ENCODE measurements around the gene FGF9. TPM values are rescaled to one million over a fixed set of nuclear protein-coding genes. Genes with fewer than 3 reads are reported as not detected.

Gene FGF9
- total RNA-seq, 2 experiments from 2014 or later: 0.89 to 0.99 TPM

GRCh38 chr13:21668732-21669275 is 2.1 kb upstream of the FGF9 start:
- no peaks in the 10 kb centered on the region for H3K9me3 Mint-ChIP-seq (ENCODE audit: low read depth)
- peak overlapping the region; percentile 77 for H3K27ac Mint-ChIP-seq
- ATAC-seq (no peak), DNase-seq (no peak)
- CTCF ChIA-PET: interaction anchor here (0.8 to 4.7 kb wide), 4 partner anchors 22 to 69 kb away, joined by 3 to 37 read pairs (median 4); partner anchors contain the start of gene MICU2
- H3K4me3 Mint-ChIP-seq: peak overlapping the region; percentile 79
- H3K27me3 Mint-ChIP-seq: peaks cover 44% of the 10 kb centered on the region
- peaks cover 36% of the 10 kb centered on the region for H3K4me1 Mint-ChIP-seq
- H3K36me3 Mint-ChIP-seq: peaks cover 1% of the 10 kb centered on the region

GRCh38 chr13:21670006-21670882 is 629 bp upstream of the FGF9 start:
- ATAC-seq (peak; percentile 52), DNase-seq (peak; percentile 79)
- H3K9me3 Mint-ChIP-seq (ENCODE audit: low read depth): no peaks in the 10 kb centered on the region
- peak overlapping the region; percentile 79 for H3K4me3 Mint-ChIP-seq
- peak overlapping the region; percentile 76 for H3K27ac Mint-ChIP-seq
- peaks cover 41% of the 10 kb centered on the region for H3K4me1 Mint-ChIP-seq
- H3K36me3 Mint-ChIP-seq: peaks cover 1% of the 10 kb centered on the region
- CTCF ChIA-PET: interaction anchor here (0.6 to 4.7 kb wide), 4 partner anchors 23 to 451 kb away, joined by 3 to 37 read pairs (median 5); partner anchors contain the start of gene MICU2
- peaks cover 40% of the 10 kb centered on the region for H3K27me3 Mint-ChIP-seq

GRCh38 chr13:21671620-21672286 is 880 bp downstream of the FGF9 start:
- peaks cover 54% of the 10 kb centered on the region for H3K27me3 Mint-ChIP-seq
- peak overlapping the region; percentile 79 for H3K4me3 Mint-ChIP-seq
- peak overlapping the region; percentile 32 for H3K27ac Mint-ChIP-seq
- CTCF ChIA-PET: interaction anchor here (4.7 kb wide), 1 partner anchor 34 kb away, joined by 37 read pairs; no protein-coding TSS in a partner anchor
- H3K9me3 Mint-ChIP-seq (ENCODE audit: low read depth): no peaks in the 10 kb centered on the region
- DNase-seq (no peak), ATAC-seq (no peak)
- H3K4me1 Mint-ChIP-seq: peaks cover 41% of the 10 kb centered on the region
- peaks cover 1% of the 10 kb centered on the region for H3K36me3 Mint-ChIP-seq

- ATAC-seq: no peak
- Mint-ChIP-seq H3K36me3 (no peaks in the 10 kb centered on the region), H3K4me1 (peaks cover 41% of the 10 kb centered on the region), H3K9me3 (ENCODE audit: low read depth) (no peaks in the 10 kb centered on the region), H3K4me3 (no peak overlapping the region), H3K27me3 (peaks cover 55% of the 10 kb centered on the region), H3K27ac (no peak overlapping the region)
- DNase-seq: no peak
- CTCF ChIA-PET: interaction anchor here (4.7 kb wide), 1 partner anchor 35 kb away, joined by 37 read pairs; no protein-coding TSS in a partner anchor
Observed at GRCh38 chr13:21672287-21672680, 1.4 kb downstream of the FGF9 start.

- Mint-ChIP-seq H3K27me3 (peaks cover 56% of the 10 kb centered on the region), H3K9me3 (ENCODE audit: low read depth) (no peaks in the 10 kb centered on the region), H3K4me3 (peak overlapping the region; percentile 54), H3K4me1 (peaks cover 40% of the 10 kb centered on the region), H3K27ac (no peak overlapping the region), H3K36me3 (no peaks in the 10 kb centered on the region)
- no peak for ATAC-seq
- no peak for DNase-seq
- CTCF ChIA-PET: interaction anchor here (1.9 to 4.7 kb wide), 2 partner anchors 35 kb away, joined by 11 to 37 read pairs; no protein-coding TSS in a partner anchor
Observed at GRCh38 chr13:21672796-21673538, 2.1 kb downstream of the FGF9 start.

- Mint-ChIP-seq H3K27me3 (peaks cover 53% of the 10 kb centered on the region), H3K27ac (no peak overlapping the region), H3K9me3 (ENCODE audit: low read depth) (no peaks in the 10 kb centered on the region), H3K4me1 (peaks cover 36% of the 10 kb centered on the region), H3K4me3 (peak overlapping the region; percentile 54), H3K36me3 (no peaks in the 10 kb centered on the region)
- DNase-seq (no peak), ATAC-seq (no peak)
- CTCF ChIA-PET: interaction anchor here (1.9 kb wide), 1 partner anchor 35 kb away, joined by 11 read pairs; no protein-coding TSS in a partner anchor
Observed at GRCh38 chr13:21673539-21673788, 2.6 kb downstream of the FGF9 start.

GRCh38 chr13:21673789-21674489 is 3.1 kb downstream of the FGF9 start:
- Mint-ChIP-seq H3K4me1 (peaks cover 32% of the 10 kb centered on the region), H3K27me3 (peaks cover 52% of the 10 kb centered on the region), H3K27ac (peak overlapping the region; percentile 54), H3K4me3 (peak overlapping the region; percentile 74), H3K9me3 (ENCODE audit: low read depth) (no peaks in the 10 kb centered on the region), H3K36me3 (no peaks in the 10 kb centered on the region)
- no peak for ATAC-seq
- DNase-seq: peak; percentile 53
- CTCF ChIA-PET: interaction anchor here (0.6 to 1.9 kb wide), 3 partner anchors 36 to 415 kb away, joined by 3 to 11 read pairs (median 4); no protein-coding TSS in a partner anchor

- ATAC-seq (no peak), DNase-seq (no peak)
- CTCF ChIA-PET: interaction anchor here (0.6 to 1.9 kb wide), 3 partner anchors 37 to 415 kb away, joined by 3 to 11 read pairs (median 4); no protein-coding TSS in a partner anchor
- H3K36me3 Mint-ChIP-seq: no peaks in the 10 kb centered on the region
- H3K27me3 Mint-ChIP-seq: peaks cover 50% of the 10 kb centered on the region
- H3K27ac Mint-ChIP-seq: peak overlapping the region; percentile 59
- no peaks in the 10 kb centered on the region for H3K9me3 Mint-ChIP-seq (ENCODE audit: low read depth)
- peak overlapping the region; percentile 74 for H3K4me3 Mint-ChIP-seq
- peaks cover 28% of the 10 kb centered on the region for H3K4me1 Mint-ChIP-seq
Observed at GRCh38 chr13:21674490-21675009, 3.7 kb downstream of the FGF9 start.

- Mint-ChIP-seq H3K9me3 (ENCODE audit: low read depth) (no peaks in the 10 kb centered on the region), H3K27ac (no peak overlapping the region), H3K36me3 (no peaks in the 10 kb centered on the region), H3K4me1 (peaks cover 27% of the 10 kb centered on the region), H3K4me3 (peak overlapping the region; percentile 74), H3K27me3 (peaks cover 50% of the 10 kb centered on the region)
- CTCF ChIA-PET: interaction anchor here (2.3 kb wide), 1 partner anchor 37 kb away, joined by 10 read pairs; no protein-coding TSS in a partner anchor
- ATAC-seq: no peak
- peak; percentile 68 for DNase-seq
Observed at GRCh38 chr13:21675095-21675991, 4.5 kb downstream of the FGF9 start.

- Mint-ChIP-seq H3K9me3 (ENCODE audit: low read depth) (no peaks in the 10 kb centered on the region), H3K36me3 (no peaks in the 10 kb centered on the region), H3K4me1 (peaks cover 22% of the 10 kb centered on the region), H3K27me3 (peaks cover 46% of the 10 kb centered on the region), H3K27ac (no peak overlapping the region), H3K4me3 (no peak overlapping the region)
- no peak for ATAC-seq
- CTCF ChIA-PET: interaction anchor here (0.9 to 2.3 kb wide), 2 partner anchors 39 to 67 kb away, joined by 3 to 10 read pairs; no protein-coding TSS in a partner anchor
- DNase-seq: peak; percentile 57
Observed at GRCh38 chr13:21676611-21677021, 5.7 kb downstream of the FGF9 start.

GRCh38 chr13:21677075-21677623 is 6.3 kb downstream of the FGF9 start:
- CTCF ChIA-PET: interaction anchor here (2.3 kb wide), 1 partner anchor 39 kb away, joined by 10 read pairs; no protein-coding TSS in a partner anchor
- Mint-ChIP-seq H3K4me3 (no peak overlapping the region), H3K36me3 (no peaks in the 10 kb centered on the region), H3K27ac (no peak overlapping the region), H3K4me1 (peaks cover 17% of the 10 kb centered on the region), H3K9me3 (ENCODE audit: low read depth) (no peaks in the 10 kb centered on the region), H3K27me3 (peaks cover 41% of the 10 kb centered on the region)
- no peak for ATAC-seq
- no peak for DNase-seq

Data from activated CD8-positive, alpha-beta memory T cell treated with anti-CD3 and anti-CD28 coated beads, Interleukin-2, amount 10 ng/mL, durations not matched to agents 7 days and 5 days (primary cell).